HG03457 (cell line): ENCODE data around the gene IQGAP2.
"Not testable (repeated sequence)": the region's sequence is repeated elsewhere in the genome, so short reads cannot be mapped to it uniquely, and the experiment has no call there.

Experiments used
- ATAC-seq: cut with Tn5 transposase; IDR thresholded peaks from one replicate; pipeline ENCODE4 v1.9.1; 2021; ENCODE audit warnings: moderate number of reproducible peaks; ENCODE audit not compliant: unreplicated experiment

IQGAP2 gene

GRCh38 chr5:76414788-76415187 is 11.7 kb downstream of the IQGAP2 start:
- no peak for ATAC-seq

GRCh38 chr5:76415855-76416254 is 12.8 kb downstream of the IQGAP2 start:
- no peak for ATAC-seq

- ATAC-seq, result no peak
These were observed 16.7 kb downstream of the IQGAP2 start for GRCh38 chr5:76419597-76420298.

- no peak for ATAC-seq
These were observed 19.1 kb downstream of the IQGAP2 start for GRCh38 chr5:76422227-76422626.

GRCh38 chr5:76422742-76423141 is 19.7 kb downstream of the IQGAP2 start:
- ATAC-seq, result no peak

GRCh38 chr5:76425146-76425545 is 22.1 kb downstream of the IQGAP2 start:
- no peak for ATAC-seq

GRCh38 chr5:76425928-76426804 is 23.1 kb downstream of the IQGAP2 start:
- no peak for ATAC-seq

GRCh38 chr5:76427206-76428140 is 24.4 kb downstream of the IQGAP2 start:
- ATAC-seq, result no peak

- not testable (repeated sequence) for ATAC-seq
These were observed 25.5 kb downstream of the IQGAP2 start for GRCh38 chr5:76428550-76428949.

GRCh38 chr5:76433261-76433660 is 30.2 kb downstream of the IQGAP2 start:
- ATAC-seq, result no peak

GRCh38 chr5:76437507-76437906 is 34.4 kb downstream of the IQGAP2 start:
- not testable (repeated sequence) for ATAC-seq

GRCh38 chr5:76438025-76438424 is 34.9 kb downstream of the IQGAP2 start:
- ATAC-seq, result no peak

GRCh38 chr5:76439201-76439600 is 36.1 kb downstream of the IQGAP2 start:
- no peak for ATAC-seq

GRCh38 chr5:76439929-76440328 is 36.8 kb downstream of the IQGAP2 start:
- ATAC-seq, result no peak

- ATAC-seq, result no peak
These were observed 38.0 kb downstream of the IQGAP2 start for GRCh38 chr5:76441101-76441500.

GRCh38 chr5:76441890-76442673 is 39.0 kb downstream of the IQGAP2 start:
- ATAC-seq, result no peak

GRCh38 chr5:76443066-76443800 is 40.1 kb downstream of the IQGAP2 start:
- ATAC-seq, result no peak

- ATAC-seq, result no peak
These were observed 42.0 kb downstream of the IQGAP2 start for GRCh38 chr5:76445063-76445462.

GRCh38 chr5:76445830-76446229 is 42.7 kb downstream of the IQGAP2 start:
- ATAC-seq, result no peak

- no peak for ATAC-seq
These were observed 43.7 kb downstream of the IQGAP2 start for GRCh38 chr5:76446776-76447175.
